CD14-positive monocyte (primary cell): Measurements from ENCODE around the gene SPOP. TPM values are rescaled to one million over a fixed set of nuclear protein-coding genes. Genes with fewer than 3 reads are reported as not detected.
"Not testable (repeated sequence)": the region's sequence is repeated elsewhere in the genome, so short reads cannot be mapped to it uniquely, and the experiment has no call there.

Experiments
- DNase-seq, 3 donors: peaks; one replicate each; pipeline ENCODE4 v3.0.0-alpha.2; 2011 to 2022
- H2AFZ ChIP-seq: 2 replicates; pipeline ENCODE4 v1.6.0; 2012; ENCODE audit warnings: mild to moderate bottlenecking, low read depth, low read length, inconsistent platforms; ENCODE audit not compliant: insufficient read depth, poor library complexity, severe bottlenecking
- H3K27ac ChIP-seq, 2 donors: 1 replicate in 1 of 2; 2 replicates in 1 of 2; pipeline ENCODE4 v1.5.1; 2012 to 2013; ENCODE audit warnings: low read length in 2 of 2, control low read depth in 1 of 2, inconsistent platforms in 1 of 2, low read depth in 1 of 2, mild to moderate bottlenecking in 1 of 2
- H3K27me3 ChIP-seq, 2 donors: one replicate each; pipeline versions ENCODE4 v1.6.0 to v1.6.1; 2011 to 2013; ENCODE audit warnings: low read length in 2 of 2; ENCODE audit not compliant: control insufficient read depth in 2 of 2, insufficient read depth in 2 of 2
- H3K36me3 ChIP-seq, 2 donors: replicated peaks in 1 of 2; 1 replicate in 1 of 2; 2 replicates in 1 of 2; pipeline versions ENCODE4 v1.5.1 to v1.6.1; 2012 to 2013; ENCODE audit warnings: low read length in 2 of 2, control low read depth in 1 of 2, inconsistent platforms in 1 of 2, mild to moderate bottlenecking in 1 of 2; ENCODE audit not compliant: insufficient read depth in 2 of 2, control insufficient read depth in 1 of 2
- H3K4me1 ChIP-seq, 2 donors: 1 replicate in 1 of 2; 2 replicates in 1 of 2; pipeline versions ENCODE4 v1.5.1 to v1.6.1; 2012 to 2013; ENCODE audit warnings: low read length in 2 of 2, control low read depth in 1 of 2, inconsistent platforms in 1 of 2, mild to moderate bottlenecking in 1 of 2, moderate library complexity in 1 of 2; ENCODE audit not compliant: insufficient read depth in 2 of 2, control insufficient read depth in 1 of 2
- H3K4me2 ChIP-seq: replicated peaks from 2 replicates; pipeline ENCODE3; 2012; ENCODE audit warnings: low read length, moderate library complexity, mild to moderate bottlenecking; ENCODE audit not compliant: poor library complexity, severe bottlenecking; ENCODE audit errors: extremely low read depth
- H3K4me3 ChIP-seq, 3 experiments: fragments of 200-600 bp in 1 of 3; sonication (generic) in 1 of 3; replicated peaks in 1 of 3; 1 replicate in 2 of 3; 2 replicates in 1 of 3; pipeline ENCODE4 v1.5.1; 2011 to 2013; ENCODE audit warnings: low read length in 3 of 3, mild to moderate bottlenecking in 3 of 3, control low read depth in 2 of 3, low read depth in 2 of 3, inconsistent platforms in 1 of 3, moderate library complexity in 1 of 3
- H3K79me2 ChIP-seq: 2 replicates; pipeline ENCODE4 v1.6.0; 2012; ENCODE audit warnings: mild to moderate bottlenecking, control low read depth, inconsistent platforms, low read length, moderate library complexity; ENCODE audit not compliant: insufficient read depth
- H3K9ac ChIP-seq: 2 replicates; pipeline ENCODE4 v1.6.0; 2017; ENCODE audit warnings: low read length, mild to moderate bottlenecking; ENCODE audit not compliant: insufficient read depth, poor library complexity, severe bottlenecking
- H3K9me3 ChIP-seq, 2 donors: replicated peaks in 1 of 2; 1 replicate in 1 of 2; 2 replicates in 1 of 2; pipeline versions ENCODE4 v1.5.1 to v1.6.1; 2012 to 2013; ENCODE audit warnings: low read length in 2 of 2, control low read depth in 1 of 2; ENCODE audit not compliant: control insufficient read depth in 1 of 2, insufficient read depth in 1 of 2
- H4K20me1 ChIP-seq: 2 replicates; pipeline ENCODE4 v1.6.0; 2012; ENCODE audit warnings: mild to moderate bottlenecking, low read length, control low read depth, moderate library complexity; ENCODE audit not compliant: insufficient read depth
- H3K27ac Mint-ChIP-seq, 7 donors: one replicate each; pipeline ENCODE4 v1.8.0; 2020; ENCODE audit warnings: mild to moderate bottlenecking in 7 of 7, mixed read lengths in 7 of 7, moderate library complexity in 6 of 7, inconsistent platforms in 2 of 7
- H3K27me3 Mint-ChIP-seq, 3 donors: one replicate each; pipeline ENCODE4 v1.8.0; 2021 to 2022; ENCODE audit warnings: low read depth in 3 of 3, mild to moderate bottlenecking in 3 of 3, mixed read lengths in 3 of 3, moderate library complexity in 3 of 3, inconsistent platforms in 1 of 3
- H3K36me3 Mint-ChIP-seq, 2 donors: one replicate each; pipeline ENCODE4 v1.8.0; 2020; ENCODE audit warnings: mixed read lengths in 2 of 2, inconsistent platforms in 1 of 2, mild to moderate bottlenecking in 1 of 2
- H3K4me1 Mint-ChIP-seq: one replicate; pipeline ENCODE4 v1.8.0; 2020; ENCODE audit warnings: mild to moderate bottlenecking, mixed read lengths
- H3K4me3 Mint-ChIP-seq, 2 donors: one replicate each; pipeline ENCODE4 v1.8.0; 2020; ENCODE audit warnings: mild to moderate bottlenecking in 2 of 2, mixed read lengths in 2 of 2, moderate library complexity in 1 of 2
- H3K9me3 Mint-ChIP-seq, 7 donors: one replicate each; pipeline ENCODE4 v1.8.0; 2020 to 2022; ENCODE audit warnings: mixed read lengths in 7 of 7, mild to moderate bottlenecking in 6 of 7, moderate library complexity in 6 of 7, inconsistent platforms in 2 of 7
- WGBS: methylation state at CpG from one replicate; pipeline ENCODE4 v1.1.5; 2013; ENCODE audit warnings: missing lambda C conversion rate; ENCODE audit not compliant: insufficient coverage; 5-methylcytosine and 5-hydroxymethylcytosine counted together
- intact Hi-C, 2 donors: fragments of 100-400 bp; cut with micrococcal nuclease; formaldehyde crosslinking; loops; one replicate each; pipeline versions ENCODE4 v1.15.0 to v1.15.1; 2023
- polyA plus RNA-seq, 3 donors: library from polyadenylated mRNA; depleted of rRNA in 1 of 3; unstranded in 2 of 3; stranded (reverse) in 1 of 3; fragments of 300-500 nt in 2 of 3; fragments of >200 nt in 1 of 3; fragmentation: Illumina TruSeq in 2 of 3; gene quantifications; 1 replicate in 2 of 3; 2 replicates in 1 of 3; pipeline ENCODE4 v1.2.3, GENCODE V29; 2012 to 2021
- TF ChIP-seq, protein P1 (sequence below): fragments of 200-600 bp; IDR thresholded peaks from one replicate; pipeline ENCODE4 v1.8.0; 2022; ENCODE audit warnings: antibody characterized with exemption, mild to moderate bottlenecking

SPOP gene
- polyA plus RNA-seq, 3 donors = 41.3 to 65.5 (median 63.2) TPM

DNA sequence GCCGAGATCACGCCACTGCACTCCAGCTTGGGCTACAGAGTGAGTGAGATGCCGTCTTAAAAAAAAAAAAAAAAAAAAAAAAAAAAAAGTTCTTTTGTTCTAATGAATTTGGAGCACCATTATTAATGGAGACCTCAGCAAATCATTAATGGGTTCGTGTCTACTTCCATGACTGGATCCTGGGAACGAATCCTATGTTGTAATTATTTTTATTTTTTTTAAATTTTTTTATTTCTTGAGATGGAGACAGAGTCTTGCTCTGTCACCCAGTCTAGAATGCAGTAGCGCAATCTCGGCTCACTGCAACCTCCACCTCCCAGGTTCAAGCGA, 30.7 kb downstream of the SPOP start:
- Histone ChIP-seq H2AFZ (no peak overlapping the region), H3K4me2 (no peak overlapping the region), H3K36me3 (peaks cover 0 to 4% of the 10 kb centered on the region in 2 donors), H3K9ac (no peak overlapping the region), H3K4me1 (no peaks in the 10 kb centered on the region), H3K79me2 (peaks cover 89% of the 10 kb centered on the region), H3K27me3 (no peaks in the 10 kb centered on the region), H3K9me3 (no peaks in the 10 kb centered on the region), H3K27ac (no peak overlapping the region), H3K4me3 (no peak overlapping the region), H4K20me1 (peaks cover 99% of the 10 kb centered on the region)
- peak overlapping the region in 1 of 7 donors; percentile 40 for H3K27ac Mint-ChIP-seq
- peaks cover 20% of the 10 kb centered on the region for H3K4me1 Mint-ChIP-seq
- WGBS = no CpG with 5 or more reads among the region's 8 CpGs
- peaks cover 11 to 14% of the 10 kb centered on the region in 2 donors for H3K36me3 Mint-ChIP-seq
- TF ChIP-seq, protein P1, sequence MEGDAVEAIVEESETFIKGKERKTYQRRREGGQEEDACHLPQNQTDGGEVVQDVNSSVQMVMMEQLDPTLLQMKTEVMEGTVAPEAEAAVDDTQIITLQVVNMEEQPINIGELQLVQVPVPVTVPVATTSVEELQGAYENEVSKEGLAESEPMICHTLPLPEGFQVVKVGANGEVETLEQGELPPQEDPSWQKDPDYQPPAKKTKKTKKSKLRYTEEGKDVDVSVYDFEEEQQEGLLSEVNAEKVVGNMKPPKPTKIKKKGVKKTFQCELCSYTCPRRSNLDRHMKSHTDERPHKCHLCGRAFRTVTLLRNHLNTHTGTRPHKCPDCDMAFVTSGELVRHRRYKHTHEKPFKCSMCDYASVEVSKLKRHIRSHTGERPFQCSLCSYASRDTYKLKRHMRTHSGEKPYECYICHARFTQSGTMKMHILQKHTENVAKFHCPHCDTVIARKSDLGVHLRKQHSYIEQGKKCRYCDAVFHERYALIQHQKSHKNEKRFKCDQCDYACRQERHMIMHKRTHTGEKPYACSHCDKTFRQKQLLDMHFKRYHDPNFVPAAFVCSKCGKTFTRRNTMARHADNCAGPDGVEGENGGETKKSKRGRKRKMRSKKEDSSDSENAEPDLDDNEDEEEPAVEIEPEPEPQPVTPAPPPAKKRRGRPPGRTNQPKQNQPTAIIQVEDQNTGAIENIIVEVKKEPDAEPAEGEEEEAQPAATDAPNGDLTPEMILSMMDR = no peak
- H3K9me3 Mint-ChIP-seq = peaks cover 0 to 2% (median 0%) of the 10 kb centered on the region in 7 donors
- H3K27me3 Mint-ChIP-seq = peaks cover 0 to 1% (median 0%) of the 10 kb centered on the region in 3 donors
- no peak overlapping the region for H3K4me3 Mint-ChIP-seq
- DNase-seq = no peak
- intact Hi-C loops = no loop called here

DNA sequence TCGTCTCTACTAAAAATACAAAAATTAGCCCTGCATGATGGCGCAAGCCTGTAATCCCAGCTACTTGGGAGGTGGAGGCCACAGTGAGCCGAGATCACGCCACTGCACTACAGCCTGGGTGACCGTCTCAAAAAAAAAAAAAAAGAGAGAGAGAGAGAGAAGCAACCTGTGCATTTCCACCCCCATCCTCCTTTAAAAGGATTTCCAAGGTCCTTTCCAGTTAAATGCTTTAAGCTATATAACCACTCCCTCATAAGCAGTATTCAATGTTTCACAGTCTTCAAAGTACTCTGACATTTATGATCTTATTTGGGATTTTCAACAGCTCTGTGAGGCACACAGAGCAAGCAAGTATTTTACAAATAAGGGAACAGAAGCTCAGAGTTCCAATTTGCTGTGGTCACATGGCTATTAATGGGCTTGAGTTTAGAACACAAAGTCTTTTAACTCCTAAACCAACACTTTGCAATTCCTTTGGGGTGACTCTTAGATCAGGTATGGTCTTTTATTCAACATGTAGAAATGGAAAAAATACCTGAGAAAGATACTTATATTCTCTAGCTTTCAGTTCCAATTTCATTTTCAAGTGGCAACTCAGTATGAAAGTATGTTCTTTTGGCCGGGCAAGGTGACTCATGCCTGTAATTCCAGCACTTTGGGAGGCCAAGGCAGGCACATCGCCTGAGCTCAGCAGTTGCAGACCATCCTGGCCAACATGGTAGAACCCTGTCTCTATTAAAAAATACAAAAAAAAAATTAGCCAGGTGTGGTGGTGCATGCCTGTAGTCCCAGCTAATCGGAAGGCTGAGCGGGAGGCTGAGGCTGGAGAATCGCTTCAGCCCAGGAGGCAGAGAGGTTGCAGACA, 31.3 kb downstream of the SPOP start:
- peaks cover 9 to 14% of the 10 kb centered on the region in 2 donors for H3K36me3 Mint-ChIP-seq
- peaks cover 0 to 1% (median 0%) of the 10 kb centered on the region in 3 donors for H3K27me3 Mint-ChIP-seq
- intact Hi-C loops = no loop called here
- H2AFZ ChIP-seq = no peak overlapping the region
- peaks cover 0 to 2% (median 0%) of the 10 kb centered on the region in 7 donors for H3K9me3 Mint-ChIP-seq
- TF ChIP-seq, protein P1 = no peak
- no peak overlapping the region for H3K4me3 Mint-ChIP-seq
- H3K9me3 ChIP-seq = no peaks in the 10 kb centered on the region
- no peak overlapping the region for H3K27ac ChIP-seq
- peak overlapping the region in 1 of 7 donors; percentile 65 for H3K27ac Mint-ChIP-seq
- no peaks in the 10 kb centered on the region for H3K27me3 ChIP-seq
- no peak overlapping the region for H3K4me3 ChIP-seq
- peaks cover 20% of the 10 kb centered on the region for H3K4me1 Mint-ChIP-seq
- H4K20me1 ChIP-seq = peaks cover 99% of the 10 kb centered on the region
- WGBS = 63% methylated on average over 2 of the region's 10 CpGs
- no peak overlapping the region for H3K4me2 ChIP-seq
- no peak overlapping the region for H3K9ac ChIP-seq
- H3K4me1 ChIP-seq = no peaks in the 10 kb centered on the region
- H3K79me2 ChIP-seq = peaks cover 89% of the 10 kb centered on the region
- no peak for DNase-seq
- H3K36me3 ChIP-seq = peaks cover 0 to 4% of the 10 kb centered on the region in 2 donors

DNA sequence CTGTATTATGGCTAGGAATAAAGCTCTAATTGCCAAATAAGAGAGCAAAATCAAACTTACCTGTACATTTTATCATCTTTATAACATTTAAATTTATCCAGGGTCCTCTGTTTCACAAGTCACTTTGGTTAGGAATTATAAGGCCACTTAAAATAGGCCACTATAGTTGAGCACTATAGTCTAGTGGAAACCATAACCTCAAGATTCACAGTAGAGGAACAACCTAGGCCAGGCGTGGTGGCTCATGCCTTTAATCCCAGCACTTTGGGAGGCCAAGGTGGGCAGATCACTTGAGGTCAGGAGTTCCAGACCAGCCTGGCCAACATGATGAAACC, 31.9 kb downstream of the SPOP start:
- H3K36me3 ChIP-seq, H3K9me3 ChIP-seq, H3K4me1 ChIP-seq, H2AFZ ChIP-seq, DNase-seq, H3K9me3 Mint-ChIP-seq, intact Hi-C loops, H3K27ac ChIP-seq, H3K9ac ChIP-seq, H3K4me3 ChIP-seq, H3K4me3 Mint-ChIP-seq, H3K4me2 ChIP-seq, H3K27me3 Mint-ChIP-seq, H3K27me3 ChIP-seq: not testable (repeated sequence)
- H4K20me1 ChIP-seq = peaks cover 99% of the 10 kb centered on the region
- H3K4me1 Mint-ChIP-seq = peaks cover 16% of the 10 kb centered on the region
- H3K27ac Mint-ChIP-seq = peak overlapping the region in 2 of 7 donors; percentile 1 to 65
- H3K36me3 Mint-ChIP-seq = peaks cover 7 to 18% of the 10 kb centered on the region in 2 donors
- peaks cover 89% of the 10 kb centered on the region for H3K79me2 ChIP-seq
- 100% methylated on average over 1 of the region's 1 CpG for WGBS
